Calu3 (cell line): ENCODE data around the gene SLC41A3. TPM values are rescaled to one million over a fixed set of nuclear protein-coding genes. Genes with fewer than 3 reads are reported as not detected.
"Not testable (repeated sequence)": the region's sequence is repeated elsewhere in the genome, so short reads cannot be mapped to it uniquely, and the experiment has no call there.

ENCODE experiments used
- BruUV-seq: library from RNA; stranded (reverse); fragments of 400-500 nt; replicated peaks from 2 replicates; lab custom pipeline; 2021; lab: Mats Ljungman, UMichigan
- CTCF ChIA-PET: fragments of 300-600 bp; sonication (Branson Sonifier 250); formaldehyde crosslinking; loops from one replicate; lab custom pipeline; 2022; ENCODE audit warnings: antibody characterized with exemption; lab: Charles Lee
- DNase-seq: peaks from one replicate; pipeline ENCODE4 v3.0.0; 2022
- H3K27ac Mint-ChIP-seq: one replicate; pipeline ENCODE4 v1.8.0; 2022; ENCODE audit warnings: mixed read lengths; ENCODE audit not compliant: unreplicated experiment
- H3K27me3 Mint-ChIP-seq: one replicate; pipeline ENCODE4 v1.8.0; 2022; ENCODE audit warnings: mixed read lengths; ENCODE audit not compliant: unreplicated experiment
- H3K36me3 Mint-ChIP-seq: one replicate; pipeline ENCODE4 v1.8.0; 2022; ENCODE audit warnings: mild to moderate bottlenecking, moderate library complexity, mixed read lengths; ENCODE audit not compliant: insufficient read depth, unreplicated experiment
- H3K4me1 Mint-ChIP-seq: one replicate; pipeline ENCODE4 v1.8.0; 2022; ENCODE audit warnings: mild to moderate bottlenecking, low read depth, mixed read lengths; ENCODE audit not compliant: unreplicated experiment
- H3K4me3 Mint-ChIP-seq: one replicate; pipeline ENCODE4 v1.8.0; 2022; ENCODE audit warnings: mild to moderate bottlenecking, low read depth, moderate library complexity, mixed read lengths; ENCODE audit not compliant: unreplicated experiment
- H3K9me3 Mint-ChIP-seq: one replicate; pipeline ENCODE4 v1.8.0; 2022; ENCODE audit warnings: low read depth, mixed read lengths; ENCODE audit not compliant: unreplicated experiment
- intact Hi-C: fragments of 100-400 bp; cut with micrococcal nuclease; formaldehyde crosslinking; loops from one replicate; pipeline ENCODE4 v1.10.0; 2022; ENCODE audit not compliant: unreplicated experiment
- total RNA-seq: library from RNA; stranded (reverse); gene quantifications from 2 replicates; pipeline ENCODE4 v1.2.3, GENCODE V29; 2022
- TF ChIP-seq, protein P1 (sequence below): fragments of 200-600 bp; IDR thresholded peaks from one replicate; pipeline ENCODE4 v1.8.0; 2022; ENCODE audit warnings: antibody characterized with exemption; ENCODE audit not compliant: unreplicated experiment

Gene SLC41A3
- total RNA-seq, 1 experiment from 2014 or later = 101 TPM

- peaks cover 2% of the 10 kb centered on the region for H3K9me3 Mint-ChIP-seq
- no TSS peak for BruUV-seq
- no peaks in the 10 kb centered on the region for H3K27me3 Mint-ChIP-seq
- no peak overlapping the region for H3K4me3 Mint-ChIP-seq
- H3K36me3 Mint-ChIP-seq = no peaks in the 10 kb centered on the region
- no peak overlapping the region for H3K27ac Mint-ChIP-seq
- CTCF ChIA-PET = interaction anchor here (1.2 kb wide), 1 partner anchor 11 kb away, joined by 3 read pairs; no protein-coding TSS in a partner anchor
- peaks cover 10% of the 10 kb centered on the region for H3K4me1 Mint-ChIP-seq
- intact Hi-C loops = no loop called here
- TF ChIP-seq, protein P1, sequence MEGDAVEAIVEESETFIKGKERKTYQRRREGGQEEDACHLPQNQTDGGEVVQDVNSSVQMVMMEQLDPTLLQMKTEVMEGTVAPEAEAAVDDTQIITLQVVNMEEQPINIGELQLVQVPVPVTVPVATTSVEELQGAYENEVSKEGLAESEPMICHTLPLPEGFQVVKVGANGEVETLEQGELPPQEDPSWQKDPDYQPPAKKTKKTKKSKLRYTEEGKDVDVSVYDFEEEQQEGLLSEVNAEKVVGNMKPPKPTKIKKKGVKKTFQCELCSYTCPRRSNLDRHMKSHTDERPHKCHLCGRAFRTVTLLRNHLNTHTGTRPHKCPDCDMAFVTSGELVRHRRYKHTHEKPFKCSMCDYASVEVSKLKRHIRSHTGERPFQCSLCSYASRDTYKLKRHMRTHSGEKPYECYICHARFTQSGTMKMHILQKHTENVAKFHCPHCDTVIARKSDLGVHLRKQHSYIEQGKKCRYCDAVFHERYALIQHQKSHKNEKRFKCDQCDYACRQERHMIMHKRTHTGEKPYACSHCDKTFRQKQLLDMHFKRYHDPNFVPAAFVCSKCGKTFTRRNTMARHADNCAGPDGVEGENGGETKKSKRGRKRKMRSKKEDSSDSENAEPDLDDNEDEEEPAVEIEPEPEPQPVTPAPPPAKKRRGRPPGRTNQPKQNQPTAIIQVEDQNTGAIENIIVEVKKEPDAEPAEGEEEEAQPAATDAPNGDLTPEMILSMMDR = no peak
- DNase-seq = no peak
These were observed 34.5 kb downstream of the SLC41A3 start for GRCh38 chr3:126049289-126050049.

- no peaks in the 10 kb centered on the region for H3K36me3 Mint-ChIP-seq
- H3K27me3 Mint-ChIP-seq = no peaks in the 10 kb centered on the region
- intact Hi-C loops = no loop called here
- no peak for DNase-seq
- H3K9me3 Mint-ChIP-seq = peaks cover 6% of the 10 kb centered on the region
- no peak overlapping the region for H3K27ac Mint-ChIP-seq
- no TSS peak for BruUV-seq
- TF ChIP-seq, protein P1 = no peak
- no peaks in the 10 kb centered on the region for H3K4me1 Mint-ChIP-seq
- CTCF ChIA-PET = no interaction called here
- H3K4me3 Mint-ChIP-seq = no peak overlapping the region
These were observed 43.5 kb downstream of the SLC41A3 start for GRCh38 chr3:126040386-126040785.

GRCh38 chr3:126039870-126040269 lies 44.1 kb downstream of the SLC41A3 start:
- TF ChIP-seq, protein P1 = no peak
- peaks cover 4% of the 10 kb centered on the region for H3K4me1 Mint-ChIP-seq
- no peaks in the 10 kb centered on the region for H3K27me3 Mint-ChIP-seq
- intact Hi-C loops = no loop called here
- BruUV-seq = no TSS peak
- no peak overlapping the region for H3K27ac Mint-ChIP-seq
- peaks cover 4% of the 10 kb centered on the region for H3K9me3 Mint-ChIP-seq
- H3K4me3 Mint-ChIP-seq = no peak overlapping the region
- CTCF ChIA-PET = interaction anchor here (0.5 kb wide), 1 partner anchor 124 kb away, joined by 3 read pairs; no protein-coding TSS in a partner anchor
- H3K36me3 Mint-ChIP-seq = no peaks in the 10 kb centered on the region
- no peak for DNase-seq

- H3K27me3 Mint-ChIP-seq, H3K9me3 Mint-ChIP-seq, BruUV-seq, intact Hi-C loops, DNase-seq, CTCF ChIA-PET, H3K27ac Mint-ChIP-seq, H3K36me3 Mint-ChIP-seq, H3K4me3 Mint-ChIP-seq, H3K4me1 Mint-ChIP-seq: not testable (repeated sequence)
These were observed 45.1 kb downstream of the SLC41A3 start for GRCh38 chr3:126038791-126039190.

DNA sequence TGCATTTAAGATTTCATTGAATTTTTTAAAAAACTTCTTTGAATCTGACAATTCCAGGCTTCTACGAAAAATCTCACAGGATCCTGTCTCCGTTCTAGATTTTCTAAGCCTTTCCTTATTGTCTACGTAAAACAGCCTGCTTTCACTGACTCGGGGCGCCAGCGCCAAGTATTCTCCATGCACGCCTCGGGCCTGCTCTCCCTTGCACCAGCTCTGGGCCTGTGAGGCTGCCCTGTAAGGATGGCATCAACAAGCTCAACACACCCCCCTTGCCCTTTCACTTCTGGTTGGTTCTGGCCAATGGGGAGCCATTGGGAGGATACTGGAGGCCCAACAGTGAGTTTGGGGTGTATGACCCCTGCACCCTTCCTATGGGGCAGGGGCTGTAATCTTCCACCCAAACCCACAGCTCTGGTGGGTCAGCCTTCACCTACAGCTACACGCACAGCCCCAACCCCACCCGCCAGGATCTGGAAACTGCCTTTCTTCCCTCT lies 47.8 kb downstream of the SLC41A3 start:
- no peaks in the 10 kb centered on the region for H3K9me3 Mint-ChIP-seq
- H3K4me3 Mint-ChIP-seq = no peak overlapping the region
- intact Hi-C loops = no loop called here
- CTCF ChIA-PET = no interaction called here
- peaks cover 4% of the 10 kb centered on the region for H3K36me3 Mint-ChIP-seq
- TF ChIP-seq, protein P1 = no peak
- DNase-seq = no peak
- BruUV-seq = no TSS peak
- H3K27me3 Mint-ChIP-seq = no peaks in the 10 kb centered on the region
- peaks cover 9% of the 10 kb centered on the region for H3K4me1 Mint-ChIP-seq
- H3K27ac Mint-ChIP-seq = no peak overlapping the region
